GM18520 (cell line): ENCODE results near the gene CLSTN1.
"Not testable (repeated sequence)": the region's sequence is repeated elsewhere in the genome, so short reads cannot be mapped to it uniquely, and the experiment has no call there.

Experiments
- ATAC-seq: cut with Tn5 transposase; IDR thresholded peaks from one replicate; pipeline ENCODE4 v1.9.1; 2021; ENCODE audit not compliant: unreplicated experiment

CLSTN1 gene

GRCh38 chr1:9766759-9767442 is 56.9 kb downstream of the CLSTN1 start:
- ATAC-seq = no peak

GRCh38 chr1:9764550-9764949 is 59.2 kb downstream of the CLSTN1 start:
- no peak for ATAC-seq

- ATAC-seq = no peak
Observed at GRCh38 chr1:9763914-9764313, 59.9 kb downstream of the CLSTN1 start.

GRCh38 chr1:9762446-9762845 is 61.3 kb downstream of the CLSTN1 start:
- not testable (repeated sequence) for ATAC-seq

GRCh38 chr1:9761855-9762254 is 61.9 kb downstream of the CLSTN1 start:
- no peak for ATAC-seq

GRCh38 chr1:9760824-9761223 is 62.9 kb downstream of the CLSTN1 start:
- no peak for ATAC-seq

GRCh38 chr1:9759939-9760338 is 63.8 kb downstream of the CLSTN1 start:
- ATAC-seq = no peak

- ATAC-seq = no peak
Observed at GRCh38 chr1:9758559-9759121, 65.1 kb downstream of the CLSTN1 start.

- ATAC-seq = no peak
Observed at GRCh38 chr1:9755441-9755995, 68.2 kb downstream of the CLSTN1 start.

- ATAC-seq = no peak
Observed at GRCh38 chr1:9753121-9753531, 70.6 kb downstream of the CLSTN1 start.

- ATAC-seq = no peak
Observed at GRCh38 chr1:9751971-9752370, 71.8 kb downstream of the CLSTN1 start.

GRCh38 chr1:9749361-9749760 is 74.4 kb downstream of the CLSTN1 start:
- ATAC-seq = no peak

- not testable (repeated sequence) for ATAC-seq
Observed at GRCh38 chr1:9748391-9748790, 75.4 kb downstream of the CLSTN1 start.

GRCh38 chr1:9746651-9747050 is 77.1 kb downstream of the CLSTN1 start:
- no peak for ATAC-seq

GRCh38 chr1:9746211-9746610 is 77.6 kb downstream of the CLSTN1 start:
- no peak for ATAC-seq

- no peak for ATAC-seq
Observed at GRCh38 chr1:9744106-9744799, 79.5 kb downstream of the CLSTN1 start.

GRCh38 chr1:9737671-9738070 is 86.1 kb downstream of the CLSTN1 start:
- ATAC-seq = no peak

GRCh38 chr1:9737057-9737456 is 86.7 kb downstream of the CLSTN1 start:
- no peak for ATAC-seq

GRCh38 chr1:9736241-9736640 is 87.5 kb downstream of the CLSTN1 start:
- ATAC-seq = no peak

GRCh38 chr1:9735800-9736199 is 88.0 kb downstream of the CLSTN1 start:
- ATAC-seq = no peak

GRCh38 chr1:9733160-9733789 is 90.5 kb downstream of the CLSTN1 start:
- no peak for ATAC-seq
